Measurements from ENCODE around the gene CLDN18.

Gene CLDN18

GRCh38 chr3:138079901-138080300 is 69.9 kb downstream of the CLDN18 start:
- no peak for DNase-seq (ENCODE audit: low spot score)
- no peak overlapping the region for H3K4me3 ChIP-seq (ENCODE audit: severe bottlenecking)
- H3K27ac ChIP-seq (ENCODE audit: poor library complexity, severe bottlenecking): peak overlapping the region; percentile 94
- no peaks in the 10 kb centered on the region for H3K9me3 ChIP-seq (ENCODE audit: severe bottlenecking)
- no peaks in the 10 kb centered on the region for H3K36me3 ChIP-seq (ENCODE audit: low read depth)
- no peak for ATAC-seq (ENCODE audit: low read depth)
- H3K27me3 ChIP-seq (ENCODE audit: insufficient read depth, poor library complexity, severe bottlenecking): no peaks in the 10 kb centered on the region
- TF ChIP-seq CTCF (IDR thresholded peaks at IDR 0.05; ENCODE audit: poor library complexity, severe bottlenecking): no peak
- H3K4me1 ChIP-seq (ENCODE audit: insufficient read depth, poor library complexity, severe bottlenecking): peaks cover 35% of the 10 kb centered on the region

- H3K27ac ChIP-seq (ENCODE audit: poor library complexity, severe bottlenecking): peak overlapping the region; percentile 94
- ATAC-seq (ENCODE audit: low read depth) (peak; percentile 28; the same call in 1 of the 3 replicates), DNase-seq (ENCODE audit: low spot score) (no peak)
- peaks cover 35% of the 10 kb centered on the region for H3K4me1 ChIP-seq (ENCODE audit: insufficient read depth, poor library complexity, severe bottlenecking)
- H3K27me3 ChIP-seq (ENCODE audit: insufficient read depth, poor library complexity, severe bottlenecking): no peaks in the 10 kb centered on the region
- no peak overlapping the region for H3K4me3 ChIP-seq (ENCODE audit: severe bottlenecking)
- no peaks in the 10 kb centered on the region for H3K36me3 ChIP-seq (ENCODE audit: low read depth)
- no peaks in the 10 kb centered on the region for H3K9me3 ChIP-seq (ENCODE audit: severe bottlenecking)
- no peak for TF ChIP-seq CTCF (IDR thresholded peaks at IDR 0.05; ENCODE audit: poor library complexity, severe bottlenecking)
These were observed 71.6 kb downstream of the CLDN18 start for GRCh38 chr3:138081371-138082084.

- no peak overlapping the region for H3K4me3 ChIP-seq (ENCODE audit: severe bottlenecking)
These were observed 72.4 kb downstream of the CLDN18 start for GRCh38 chr3:138082085-138082991.

GRCh38 chr3:138082992-138083386 is 73.0 kb downstream of the CLDN18 start:
- no peak for ATAC-seq (ENCODE audit: low read depth)
- no peaks in the 10 kb centered on the region for H3K36me3 ChIP-seq (ENCODE audit: low read depth)
- no peaks in the 10 kb centered on the region for H3K9me3 ChIP-seq (ENCODE audit: severe bottlenecking)
- H3K27ac ChIP-seq (ENCODE audit: poor library complexity, severe bottlenecking): peak overlapping the region; percentile 94
- TF ChIP-seq CTCF (IDR thresholded peaks at IDR 0.05; ENCODE audit: poor library complexity, severe bottlenecking): no peak
- no peak for DNase-seq (ENCODE audit: low spot score)
- H3K4me3 ChIP-seq (ENCODE audit: severe bottlenecking): no peak overlapping the region
- H3K4me1 ChIP-seq (ENCODE audit: insufficient read depth, poor library complexity, severe bottlenecking): peaks cover 29% of the 10 kb centered on the region
- H3K27me3 ChIP-seq (ENCODE audit: insufficient read depth, poor library complexity, severe bottlenecking): no peaks in the 10 kb centered on the region

More at GRCh38 chr3:138082085-138082991, 72.4 kb downstream of the CLDN18 start:
- DNase-seq (ENCODE audit: low spot score) (no peak), ATAC-seq (ENCODE audit: low read depth) (peak; percentile 70)
- H3K27ac ChIP-seq (ENCODE audit: poor library complexity, severe bottlenecking): peak overlapping the region; percentile 94
- no peak for TF ChIP-seq CTCF (IDR thresholded peaks at IDR 0.05; ENCODE audit: poor library complexity, severe bottlenecking)
- no peaks in the 10 kb centered on the region for H3K27me3 ChIP-seq (ENCODE audit: insufficient read depth, poor library complexity, severe bottlenecking)
- no peaks in the 10 kb centered on the region for H3K36me3 ChIP-seq (ENCODE audit: low read depth)
- peaks cover 35% of the 10 kb centered on the region for H3K4me1 ChIP-seq (ENCODE audit: insufficient read depth, poor library complexity, severe bottlenecking)
- no peaks in the 10 kb centered on the region for H3K9me3 ChIP-seq (ENCODE audit: severe bottlenecking)
